HG02571 (cell line): ENCODE results near the gene MTERF1.

Experiments
- ATAC-seq: cut with Tn5 transposase; IDR thresholded peaks from one replicate; pipeline ENCODE4 v1.9.1; 2021; ENCODE audit warnings: mild to moderate bottlenecking, moderate library complexity; ENCODE audit not compliant: unreplicated experiment

MTERF1 gene

GRCh38 chr7:91835826-91836368, 44.6 kb downstream of the MTERF1 start:
- no peak for ATAC-seq

- ATAC-seq, result no peak
These were observed 45.2 kb downstream of the MTERF1 start for GRCh38 chr7:91835091-91835825.

- ATAC-seq, result no peak
These were observed 47.9 kb downstream of the MTERF1 start for GRCh38 chr7:91832493-91833045.

- ATAC-seq, result no peak
These were observed 53.3 kb downstream of the MTERF1 start for GRCh38 chr7:91827169-91827568.

- no peak for ATAC-seq
These were observed 54.1 kb downstream of the MTERF1 start for GRCh38 chr7:91826377-91826776.

- no peak for ATAC-seq
These were observed 56.3 kb downstream of the MTERF1 start for GRCh38 chr7:91824201-91824600.
